Loucy (cell line): ENCODE measurements around the gene HACD3.
A peak's percentile ranks its signal among the peaks of the same experiment; 100 is the strongest.

ENCODE experiments used
- H2AFZ ChIP-seq: fragments of 200-600 bp; sonication (generic); 2 replicates; pipeline ENCODE4 v1.6.0; 2016; ENCODE audit warnings: antibody characterized with exemption, mild to moderate bottlenecking, low read length, moderate library complexity
- H3F3A ChIP-seq: fragments of 200-600 bp; 2 replicates; pipeline ENCODE4 v1.6.0; 2016; ENCODE audit warnings: antibody characterized with exemption, low read depth, mild to moderate bottlenecking
- H3K27me3 ChIP-seq: fragments of 200-600 bp; sonication (generic); 2 replicates; pipeline ENCODE4 v1.6.1; 2014; ENCODE audit warnings: low read length, mild to moderate bottlenecking; ENCODE audit not compliant: insufficient read depth, poor library complexity, severe bottlenecking
- H3K36me3 ChIP-seq: fragments of 200-600 bp; sonication (generic); 2 replicates; pipeline ENCODE4 v1.6.1; 2016; ENCODE audit warnings: low read length; ENCODE audit not compliant: insufficient read depth
- H3K4me1 ChIP-seq: fragments of 200-600 bp; sonication (generic); 2 replicates; pipeline ENCODE4 v1.5.1; 2014; ENCODE audit warnings: low read length, mild to moderate bottlenecking; ENCODE audit not compliant: insufficient read depth, poor library complexity, severe bottlenecking
- H3K4me2 ChIP-seq: fragments of 200-600 bp; sonication (generic); 2 replicates; pipeline ENCODE4 v1.6.0; 2014; ENCODE audit warnings: antibody characterized with exemption, low read length, low read depth, mild to moderate bottlenecking; ENCODE audit not compliant: poor library complexity, severe bottlenecking
- H3K4me3 ChIP-seq: fragments of 200-600 bp; sonication (generic); 2 replicates; pipeline ENCODE4 v1.5.1; 2014; ENCODE audit warnings: low read length, mild to moderate bottlenecking, mixed read lengths; ENCODE audit not compliant: poor library complexity, severe bottlenecking
- H3K79me2 ChIP-seq: fragments of 200-600 bp; sonication (generic); 2 replicates; pipeline ENCODE4 v1.6.1; 2014; ENCODE audit warnings: low read length; ENCODE audit not compliant: insufficient read depth
- H3K9ac ChIP-seq: fragments of 200-600 bp; sonication (generic); 2 replicates; pipeline ENCODE4 v1.6.0; 2014; ENCODE audit warnings: mild to moderate bottlenecking, low read depth, low read length, moderate library complexity; ENCODE audit not compliant: poor library complexity, severe bottlenecking
- H3K9me2 ChIP-seq: fragments of 200-600 bp; sonication (generic); replicated peaks from 2 replicates; pipeline ENCODE4 v1.6.1; 2016; ENCODE audit warnings: low read depth, low read length, mixed read lengths
- H3K9me3 ChIP-seq: fragments of 200-600 bp; sonication (generic); 2 replicates; pipeline ENCODE4 v1.6.1; 2014; ENCODE audit warnings: mild to moderate bottlenecking, antibody characterized with exemption, low read length, low read depth; ENCODE audit not compliant: insufficient read depth
- H4K20me1 ChIP-seq: fragments of 200-600 bp; sonication (generic); 2 replicates; pipeline ENCODE4 v1.6.0; 2014; ENCODE audit warnings: antibody characterized with exemption, low read length, mild to moderate bottlenecking; ENCODE audit not compliant: insufficient read depth, poor library complexity, severe bottlenecking
- CTCF ChIP-seq: fragments of 200-600 bp; sonication (generic); conservative IDR thresholded peaks from 2 replicates; pipeline ENCODE4 v1.5.1; 2014; ENCODE audit warnings: mild to moderate bottlenecking, antibody characterized with exemption, low read length
- EZH2phosphoT487 ChIP-seq: fragments of 200-600 bp; IDR thresholded peaks from 2 replicates; pipeline ENCODE4 v1.6.1; 2018; ENCODE audit warnings: antibody characterized with exemption, mild to moderate bottlenecking, moderate library complexity, borderline replicate concordance

HACD3 gene

GRCh38 chr15:65584241-65584640 lies 54.0 kb downstream of the HACD3 start:
- 0 out of 2 replicates have a peak, but pooled peaks cover 2% of the 10 kb centered on the region for H3F3A ChIP-seq
- peak overlapping the region; percentile 53 for H3K9ac ChIP-seq
- peaks cover 51% of the 10 kb centered on the region for H3K4me1 ChIP-seq
- H3K79me2 ChIP-seq = no peaks in the 10 kb centered on the region
- peak overlapping the region; percentile 91 for H3K4me2 ChIP-seq
- no peak for TF ChIP-seq CTCF
- TF ChIP-seq EZH2phosphoT487 = no peak
- H4K20me1 ChIP-seq = no peaks in the 10 kb centered on the region
- H3K9me2 ChIP-seq = no peaks in the 10 kb centered on the region
- peak overlapping the region; percentile 59 for H3K4me3 ChIP-seq
- peaks cover 16% of the 10 kb centered on the region; the same call in 1 of the 2 replicates for H3K36me3 ChIP-seq
- H2AFZ ChIP-seq = no peak overlapping the region
- H3K27me3 ChIP-seq = no peaks in the 10 kb centered on the region
- no peaks in the 10 kb centered on the region for H3K9me3 ChIP-seq

- H3F3A ChIP-seq = 0 out of 2 replicates have a peak, but pooled peaks cover 2% of the 10 kb centered on the region
- H3K79me2 ChIP-seq = no peaks in the 10 kb centered on the region
- no peak for TF ChIP-seq EZH2phosphoT487
- TF ChIP-seq CTCF = no peak
- no peak overlapping the region for H2AFZ ChIP-seq
- no peak overlapping the region for H3K4me2 ChIP-seq
- no peaks in the 10 kb centered on the region for H4K20me1 ChIP-seq
- H3K4me3 ChIP-seq = no peak overlapping the region
- H3K9me3 ChIP-seq = no peaks in the 10 kb centered on the region
- peaks cover 14% of the 10 kb centered on the region; the same call in 1 of the 2 replicates for H3K36me3 ChIP-seq
- no peak overlapping the region for H3K9ac ChIP-seq
- H3K4me1 ChIP-seq = peaks cover 42% of the 10 kb centered on the region
- no peaks in the 10 kb centered on the region for H3K9me2 ChIP-seq
- H3K27me3 ChIP-seq = no peaks in the 10 kb centered on the region
Measured at GRCh38 chr15:65587094-65587493, 56.8 kb downstream of the HACD3 start.

- Histone ChIP-seq H3K4me3 (no peak overlapping the region), H3K79me2 (no peaks in the 10 kb centered on the region), H3K9me2 (no peaks in the 10 kb centered on the region), H3K4me2 (no peak overlapping the region), H3K4me1 (no peaks in the 10 kb centered on the region), H4K20me1 (no peaks in the 10 kb centered on the region), H2AFZ (no peak overlapping the region), H3K36me3 (peaks cover 70% of the 10 kb centered on the region; the same call in 1 of the 2 replicates), H3K27me3 (no peaks in the 10 kb centered on the region), H3K9me3 (no peaks in the 10 kb centered on the region), H3K9ac (no peak overlapping the region), H3F3A (no peaks in the 10 kb centered on the region)
- TF ChIP-seq CTCF = peak; percentile 74
- no peak for TF ChIP-seq EZH2phosphoT487
Measured at GRCh38 chr15:65595960-65596359, 65.7 kb downstream of the HACD3 start.
